Endometrium (tissue), 2 donors: ENCODE data around the gene MYO3A.

Experiments used
- FAIRE-seq: peaks from 2 replicates; lab custom pipeline; 2012; peaks lifted over from hg19 to GRCh38; lab: Jason Lieb, UNC
- donor health status: control.
- donor health status: control.

MYO3A gene

GRCh38 chr10:25933653-25934608 is at the start of gene MYO3A:
MYO3A (plus strand) TSS chr10:25934229; CDS start chr10:25952111, 17,882 bp downstream.
- no peak for FAIRE-seq

DNA sequence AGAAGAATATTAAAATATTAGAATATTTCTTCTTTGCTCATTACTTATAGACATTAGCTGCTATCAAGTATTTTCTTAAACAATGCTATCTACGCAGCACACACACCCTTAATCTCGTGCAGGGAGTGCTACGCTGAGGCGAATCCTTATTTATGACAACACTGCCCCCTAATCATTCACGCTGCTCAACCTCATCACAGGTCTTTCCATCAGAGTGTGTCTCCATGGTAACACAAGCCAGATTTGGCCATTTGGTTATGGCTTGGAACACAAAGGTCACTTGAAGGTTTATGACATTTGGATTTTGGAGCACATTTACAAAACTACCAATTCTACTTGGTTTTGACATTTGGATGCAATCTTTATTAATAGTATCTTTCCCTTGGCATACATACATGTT is 45.4 kb upstream of the MYO3A start:
- FAIRE-seq: no peak

GRCh38 chr10:25890995-25891394 is 43.0 kb upstream of the MYO3A start:
- no peak for FAIRE-seq

DNA sequence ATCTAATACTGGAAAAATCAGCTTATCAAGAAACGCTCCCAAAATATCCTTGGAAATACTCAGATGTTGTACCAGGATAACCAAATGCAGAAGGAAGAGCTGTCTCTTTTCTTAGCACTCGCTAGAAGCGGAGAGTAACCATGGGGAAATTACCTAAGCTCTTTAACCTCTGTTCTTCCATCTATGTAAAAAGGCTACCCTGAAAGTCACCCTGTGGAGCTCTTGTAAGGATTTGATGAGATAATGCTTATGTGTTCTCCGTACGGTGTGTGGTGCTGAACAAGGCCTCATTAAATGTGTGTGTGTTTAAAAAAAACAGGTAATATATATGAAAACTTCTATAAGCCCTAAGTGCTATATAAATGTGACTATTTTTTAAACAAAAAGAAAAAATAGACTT is 38.2 kb upstream of the MYO3A start:
- FAIRE-seq: no peak

- FAIRE-seq: no peak
Observed at GRCh38 chr10:25896421-25896820, 37.6 kb upstream of the MYO3A start.

DNA sequence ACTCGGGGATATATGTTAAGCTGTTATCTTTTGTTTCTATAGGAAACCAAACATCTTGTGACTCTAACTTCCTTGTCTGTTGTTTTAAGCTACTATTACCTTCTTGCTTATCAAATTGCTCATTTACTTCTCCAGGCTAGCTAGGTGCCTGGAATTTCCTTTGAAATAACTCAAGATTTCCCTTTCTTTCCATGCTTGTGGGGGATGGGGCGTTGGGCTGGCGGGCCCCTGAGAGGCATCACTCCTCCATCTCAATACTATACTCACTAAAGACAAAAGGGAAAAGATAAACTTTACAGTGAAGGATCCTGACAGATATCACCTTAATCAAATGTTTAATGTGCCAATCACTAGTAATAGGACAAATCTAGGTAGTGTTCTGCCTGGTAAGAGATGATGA is 34.7 kb upstream of the MYO3A start:
- FAIRE-seq: no peak

GRCh38 chr10:25901199-25901598 is 32.8 kb upstream of the MYO3A start:
- no peak for FAIRE-seq

GRCh38 chr10:25902002-25902401 is 32.0 kb upstream of the MYO3A start:
- FAIRE-seq: no peak

DNA sequence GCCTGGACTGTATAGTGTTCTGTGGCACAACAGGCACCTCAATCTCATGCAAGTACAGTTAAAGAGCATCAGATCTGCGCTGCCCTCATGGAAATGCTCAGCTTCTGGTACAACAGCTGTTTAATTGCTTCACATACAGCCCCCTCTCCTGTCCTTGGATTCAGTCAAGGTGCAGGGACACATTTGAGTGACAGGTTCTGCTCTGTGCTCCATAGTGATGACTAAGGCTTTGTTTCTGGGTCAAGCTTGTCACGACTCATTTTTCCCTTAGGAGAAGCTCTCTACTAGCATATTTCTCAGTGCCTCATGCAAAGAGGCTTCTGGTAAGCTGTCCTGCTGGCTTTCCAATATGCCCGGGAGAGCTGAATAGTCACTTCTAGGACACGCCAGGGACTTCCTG is 26.8 kb upstream of the MYO3A start:
- FAIRE-seq: no peak

GRCh38 chr10:25912866-25913265 is 21.2 kb upstream of the MYO3A start:
- no peak for FAIRE-seq

- FAIRE-seq: no peak
Observed at GRCh38 chr10:25914776-25915175, 19.3 kb upstream of the MYO3A start.

DNA sequence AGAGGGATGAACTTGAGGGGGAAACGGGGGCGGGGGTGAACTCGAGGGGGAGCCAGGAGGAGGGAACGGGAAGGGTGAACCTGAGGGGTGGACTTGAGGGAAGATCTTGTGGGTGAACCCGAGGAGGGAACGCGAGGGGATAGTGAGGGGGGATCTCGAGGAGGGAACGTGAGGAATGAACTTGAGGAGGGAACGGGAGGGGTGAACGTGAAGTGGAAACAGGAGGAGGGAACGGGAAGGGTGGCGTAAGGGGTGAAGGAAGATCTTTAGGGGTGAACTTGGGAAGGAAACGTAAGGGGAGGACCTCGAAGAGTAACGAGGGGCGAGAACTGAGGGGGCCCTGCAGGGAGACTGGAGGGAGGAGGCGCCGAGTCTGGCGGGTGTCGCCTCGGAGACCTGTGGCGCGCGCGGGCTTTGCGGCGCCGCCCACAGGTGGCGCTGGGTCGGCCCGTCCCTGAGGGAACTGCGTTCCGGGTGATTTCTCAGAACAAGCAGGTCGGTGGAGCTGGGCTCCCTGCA is 651 bp downstream of the MYO3A start:
- no peak for FAIRE-seq

DNA sequence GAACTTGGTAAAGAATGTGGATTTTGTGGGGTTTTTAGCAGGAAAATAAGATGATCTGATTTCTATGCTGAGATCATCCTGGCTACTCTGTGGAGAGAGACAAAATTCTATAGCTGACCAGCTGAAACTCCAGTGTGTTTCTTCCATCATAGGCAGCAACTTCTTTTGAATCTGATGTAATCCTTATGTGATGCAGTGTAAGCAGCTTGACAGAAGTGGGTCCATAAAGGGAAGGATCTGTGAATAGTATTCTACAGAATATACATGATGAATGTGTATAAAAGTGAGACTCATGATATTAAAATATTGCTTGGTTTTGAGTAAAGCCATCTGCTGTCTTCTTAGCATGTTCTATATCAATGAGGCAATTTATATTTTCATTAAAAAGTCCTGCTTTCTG is 4.4 kb downstream of the MYO3A start:
- FAIRE-seq: no peak

GRCh38 chr10:25944771-25945170 is 10.7 kb downstream of the MYO3A start:
- FAIRE-seq: no peak

GRCh38 chr10:25952857-25953256 is 18.8 kb downstream of the MYO3A start:
- FAIRE-seq: no peak

- no peak for FAIRE-seq
Observed at GRCh38 chr10:25954851-25955250, 20.8 kb downstream of the MYO3A start.

GRCh38 chr10:25959540-25960232 is 25.7 kb downstream of the MYO3A start:
- no peak for FAIRE-seq

DNA sequence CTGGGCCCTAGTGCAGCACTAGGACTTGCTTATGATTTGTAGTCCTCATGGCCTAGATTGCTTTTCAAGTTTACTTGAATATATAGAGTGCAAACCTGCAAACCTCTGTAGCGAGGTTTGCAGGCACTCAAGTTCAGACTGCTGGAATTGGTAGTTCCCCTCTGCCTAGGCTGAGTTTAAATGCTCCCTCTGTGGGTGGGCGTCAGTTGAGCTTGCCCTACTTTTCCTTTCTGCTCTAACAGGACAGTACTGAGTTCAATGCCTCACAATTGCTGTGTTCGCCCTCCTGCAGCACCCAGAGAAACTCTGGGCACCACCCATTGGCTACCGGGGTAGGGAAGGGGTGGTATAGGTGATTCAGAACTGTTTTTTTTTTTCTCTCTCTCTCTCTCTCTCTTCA is 31.6 kb downstream of the MYO3A start:
- FAIRE-seq: no peak

DNA sequence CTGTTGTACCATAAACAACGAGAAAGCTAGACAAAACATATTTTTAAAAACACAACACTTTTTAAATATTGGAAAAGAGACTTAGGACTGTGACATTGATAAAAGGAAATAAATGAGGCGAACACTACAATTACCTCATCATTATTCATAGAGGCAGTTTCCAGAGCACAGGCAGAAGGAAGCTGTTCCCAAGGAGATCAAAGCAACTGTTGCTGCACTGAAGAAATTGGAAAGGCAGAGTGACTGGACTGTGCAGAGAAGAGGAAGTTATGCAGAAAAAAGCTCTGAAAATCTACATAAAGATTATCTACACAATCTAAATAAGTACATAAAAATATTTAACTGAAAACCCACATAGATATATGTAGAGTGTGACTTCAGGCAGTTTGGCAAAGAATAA is 32.8 kb downstream of the MYO3A start:
- no peak for FAIRE-seq

- no peak for FAIRE-seq
Observed at GRCh38 chr10:25972631-25973030, 38.6 kb downstream of the MYO3A start.

- FAIRE-seq: no peak
Observed at GRCh38 chr10:25974897-25975459, 40.9 kb downstream of the MYO3A start.

DNA sequence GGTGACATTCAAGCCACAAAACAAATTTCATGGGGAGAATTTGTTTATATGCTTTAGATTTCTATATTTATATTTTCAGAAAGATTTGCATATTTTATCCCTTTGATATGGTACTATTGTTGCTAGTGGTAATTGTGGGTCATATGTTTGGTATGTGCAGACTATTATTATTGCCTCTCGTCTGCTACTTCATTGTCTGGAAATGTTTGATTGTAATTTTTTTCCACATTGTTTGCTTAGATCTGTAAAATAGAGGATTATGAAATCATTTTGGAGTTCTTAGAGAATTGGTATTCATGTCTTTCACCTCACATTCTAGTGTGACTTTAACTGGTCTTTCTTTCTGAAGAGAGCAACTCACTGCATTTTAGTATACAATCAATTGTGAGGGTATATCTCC is 44.7 kb downstream of the MYO3A start:
- no peak for FAIRE-seq

DNA sequence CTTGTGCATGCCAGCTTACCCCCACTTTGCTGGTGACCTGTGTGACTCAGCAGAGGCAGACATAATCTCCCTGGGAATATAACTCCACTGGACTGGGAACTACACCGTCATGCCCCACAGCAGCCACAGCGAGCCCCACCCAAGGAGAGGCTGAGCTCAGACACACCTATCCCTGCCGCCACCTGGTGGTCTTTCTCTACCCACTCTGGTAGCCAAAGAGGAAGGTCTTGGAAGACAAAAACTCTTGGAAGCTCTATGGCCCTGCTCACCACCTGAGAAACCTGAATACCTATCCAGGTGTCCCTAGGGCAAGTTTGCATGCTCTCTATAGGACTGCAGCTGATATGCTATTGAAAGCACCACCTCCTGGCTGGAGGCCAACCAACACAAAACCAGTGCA is 48.1 kb downstream of the MYO3A start:
- FAIRE-seq: no peak
